ENCODE measurements around the gene BRINP1. TPM values are rescaled to one million over a fixed set of nuclear protein-coding genes. Genes with fewer than 3 reads are reported as not detected.

The BRINP1 gene
- total and polyA plus RNA-seq, 8 donors: 0.05 to 1.1 (median 0.06) TPM; not detected in 5

GRCh38 chr9:119185298-119185697 is 183.9 kb downstream of the BRINP1 start:
- Histone ChIP-seq H3K4me3 (no peak overlapping the region), H3K27me3 (no peaks in the 10 kb centered on the region), H3K36me3 (no peaks in the 10 kb centered on the region), H3K4me1 (no peaks in the 10 kb centered on the region), H3K9me3 (peaks cover 0 to 28% (median 7%) of the 10 kb centered on the region in 4 donors), H3K27ac (no peak overlapping the region)
- DNase-seq: no peak
- TF ChIP-seq EP300 (IDR thresholded peaks at IDR 0.05) (no peak), POLR2AphosphoS5 (IDR thresholded peaks at IDR 0.05) (no peak), CTCF (IDR thresholded peaks at IDR 0.05) (no peak), POLR2A (IDR thresholded peaks at IDR 0.05) (no peak)
- 59 to 64% (median 60%) methylated on average over 3 of the region's 3 CpGs for WGBS, 5 donors
- intact Hi-C loops (cut with DNase I; ENCODE audit: low total_unique reads): no loop called here

DNA sequence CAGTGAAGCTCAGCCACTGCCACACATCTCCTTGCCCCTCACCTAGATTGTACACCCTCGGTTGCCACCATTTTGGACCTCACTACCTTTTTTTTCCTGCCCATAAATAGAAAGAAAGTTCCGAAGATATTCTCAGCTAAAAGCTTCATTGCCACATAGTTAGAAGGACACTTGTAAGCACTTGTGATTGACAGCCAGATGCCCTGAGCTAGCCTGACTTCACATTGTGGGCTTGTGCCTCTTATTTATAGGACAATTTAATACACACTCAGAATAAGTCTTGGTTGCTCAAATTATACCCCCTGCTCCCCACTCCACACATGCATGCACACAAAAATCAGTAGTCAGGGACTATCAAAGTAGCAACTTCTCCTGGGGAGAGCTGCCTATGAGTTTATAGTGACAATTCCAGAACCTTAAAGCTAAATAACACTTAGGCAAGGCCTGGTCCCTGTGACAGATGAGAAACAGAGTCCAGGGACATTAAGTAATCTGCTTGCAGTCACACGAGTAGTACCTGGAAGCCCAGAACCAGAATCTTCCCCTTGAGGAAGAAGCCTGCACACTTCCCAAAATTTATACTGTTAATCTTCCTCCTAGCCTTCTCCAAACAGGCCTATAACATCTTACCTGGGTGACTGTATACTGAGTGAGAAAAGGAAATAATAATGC is 184.8 kb downstream of the BRINP1 start:
- no peak for DNase-seq
- intact Hi-C loops (cut with DNase I; ENCODE audit: low total_unique reads): no loop called here
- Histone ChIP-seq H3K27me3 (no peaks in the 10 kb centered on the region), H3K27ac (no peak overlapping the region), H3K36me3 (no peaks in the 10 kb centered on the region), H3K4me3 (no peak overlapping the region), H3K4me1 (no peaks in the 10 kb centered on the region), H3K9me3 (peaks cover 0 to 28% (median 7%) of the 10 kb centered on the region in 4 donors)
- WGBS, 5 donors: 71 to 82% (median 76%) methylated on average over 3 of the region's 3 CpGs
- TF ChIP-seq CTCF (IDR thresholded peaks at IDR 0.05): no peak
- TF ChIP-seq POLR2A (IDR thresholded peaks at IDR 0.05): no peak
- no peak for TF ChIP-seq EP300 (IDR thresholded peaks at IDR 0.05)

GRCh38 chr9:119181561-119181960 is 187.7 kb downstream of the BRINP1 start:
- no peaks in the 10 kb centered on the region for H3K27me3 ChIP-seq
- no peak overlapping the region for H3K4me3 ChIP-seq
- H3K4me1 ChIP-seq: no peaks in the 10 kb centered on the region
- TF ChIP-seq POLR2AphosphoS5 (IDR thresholded peaks at IDR 0.05) (no peak), POLR2A (IDR thresholded peaks at IDR 0.05) (no peak), EP300 (IDR thresholded peaks at IDR 0.05) (no peak), CTCF (IDR thresholded peaks at IDR 0.05) (no peak)
- peaks cover 0 to 9% (median 1%) of the 10 kb centered on the region in 4 donors for H3K9me3 ChIP-seq
- H3K36me3 ChIP-seq: no peaks in the 10 kb centered on the region
- no peak for DNase-seq
- intact Hi-C loops (cut with DNase I; ENCODE audit: low total_unique reads): no loop called here
- no peak overlapping the region for H3K27ac ChIP-seq

GRCh38 chr9:119180897-119181296 is 188.3 kb downstream of the BRINP1 start:
- Histone ChIP-seq H3K4me3 (no peak overlapping the region), H3K27me3 (no peaks in the 10 kb centered on the region), H3K36me3 (no peaks in the 10 kb centered on the region), H3K9me3 (peaks cover 0 to 3% (median 0%) of the 10 kb centered on the region in 4 donors), H3K27ac (no peak overlapping the region), H3K4me1 (no peaks in the 10 kb centered on the region)
- intact Hi-C loops (cut with DNase I; ENCODE audit: low total_unique reads): no loop called here
- 71 to 81% (median 78%) methylated on average over 3 of the region's 3 CpGs for WGBS, 5 donors
- DNase-seq: no peak
- TF ChIP-seq POLR2AphosphoS5 (IDR thresholded peaks at IDR 0.05) (no peak), EP300 (IDR thresholded peaks at IDR 0.05) (no peak), CTCF (IDR thresholded peaks at IDR 0.05) (no peak), POLR2A (IDR thresholded peaks at IDR 0.05) (no peak)

Data from stomach (tissue), 9 donors.